HEK293 (cell line): Measurements from ENCODE around the gene CDK10.

Experiments used
- CTCF ChIA-PET: fragments of 350-600 bp; formaldehyde crosslinking; extraction: SDS; loops from one replicate; lab custom pipeline; 2021; ENCODE audit warnings: antibody characterized with exemption; lab: Yijun Ruan, JAX
- POLR2A ChIA-PET: fragments of 300-600 bp; formaldehyde crosslinking; extraction: SDS; loops from one replicate; lab custom pipeline; 2020; ENCODE audit warnings: antibody characterized with exemption, inconsistent platforms; lab: Yijun Ruan, JAX
- H3K27ac ChIP-seq: fragments of 200-500 bp; sonication (Bioruptor generic); 2 replicates; pipeline ENCODE4 v1.5.1; 2014; ENCODE audit warnings: low read depth, low read length, control low read depth, inconsistent platforms; ENCODE audit errors: extremely low read depth
- H3K36me3 ChIP-seq, 2 experiments: fragments of 200-500 bp in 1 of 2; sonication (Bioruptor generic) in 1 of 2; 1 replicate in 1 of 2; 2 replicates in 1 of 2; pipeline ENCODE4 v1.5.1; 2014 to 2017; ENCODE audit warnings: inconsistent platforms in 2 of 2, low read length in 2 of 2; ENCODE audit not compliant: control insufficient read depth in 2 of 2, insufficient read depth in 1 of 2
- H3K4me1 ChIP-seq: fragments of 200-500 bp; sonication (Bioruptor generic); 2 replicates; pipeline ENCODE4 v1.5.1; 2014; ENCODE audit warnings: mild to moderate bottlenecking, low read length, inconsistent platforms; ENCODE audit not compliant: control insufficient read depth, insufficient read depth
- H3K4me3 ChIP-seq: 2 replicates; pipeline ENCODE4 v1.5.1; 2011; ENCODE audit warnings: low read depth, mild to moderate bottlenecking, control low read depth, low read length, moderate library complexity
- H3K9me3 ChIP-seq: fragments of 200-500 bp; sonication (Bioruptor generic); 2 replicates; pipeline ENCODE4 v1.5.1; 2014; ENCODE audit warnings: low read depth, low read length, inconsistent platforms; ENCODE audit not compliant: control insufficient read depth, insufficient read depth
- KLF16 ChIP-seq: fragments of 450-650 bp; formaldehyde crosslinking; IDR thresholded peaks from 2 replicates; pipeline ENCODE4 v1.5.1; 2017; ENCODE audit warnings: missing biosample characterization, missing genetic modification characterization
- RBAK ChIP-seq: fragments of 450-650 bp; formaldehyde crosslinking; IDR thresholded peaks from 2 replicates; pipeline ENCODE4 v1.5.1; 2016; ENCODE audit warnings: missing biosample characterization, missing genetic modification characterization
- SCRT2 ChIP-seq: fragments of 450-650 bp; formaldehyde crosslinking; IDR thresholded peaks from 2 replicates; pipeline ENCODE4 v1.5.1; 2016; ENCODE audit warnings: missing biosample characterization, missing genetic modification characterization
- SP7 ChIP-seq: fragments of 450-650 bp; formaldehyde crosslinking; IDR thresholded peaks from 2 replicates; pipeline ENCODE4 v1.5.1; 2016; ENCODE audit warnings: missing biosample characterization, missing genetic modification characterization
- TCF7L2 ChIP-seq: IDR thresholded peaks from 2 replicates; pipeline ENCODE4 v1.6.1; 2011; ENCODE audit warnings: low read depth, mild to moderate bottlenecking, inconsistent platforms, low read length, moderate library complexity, borderline replicate concordance
- ZBTB21 ChIP-seq: fragments of 450-650 bp; formaldehyde crosslinking; IDR thresholded peaks from 2 replicates; pipeline ENCODE4 v1.5.1; 2017; ENCODE audit warnings: missing biosample characterization, missing genetic modification characterization
- ZNF24 ChIP-seq: fragments of 450-650 bp; formaldehyde crosslinking; IDR thresholded peaks from 2 replicates; pipeline ENCODE4 v1.5.1; 2016; ENCODE audit warnings: missing biosample characterization, missing genetic modification characterization
- ZNF311 ChIP-seq: fragments of 450-650 bp; formaldehyde crosslinking; IDR thresholded peaks from 2 replicates; pipeline ENCODE4 v1.5.1; 2017; ENCODE audit warnings: missing biosample characterization, missing genetic modification characterization, borderline replicate concordance
- ZNF366 ChIP-seq: fragments of 450-650 bp; formaldehyde crosslinking; conservative IDR thresholded peaks from 2 replicates; pipeline ENCODE4 v1.5.1; 2016; ENCODE audit warnings: missing biosample characterization, missing genetic modification characterization
- ZNF37A ChIP-seq: fragments of 450-650 bp; IDR thresholded peaks from 2 replicates; pipeline ENCODE4 v1.5.1; 2018; ENCODE audit warnings: missing biosample characterization, missing genetic modification characterization
- ZNF391 ChIP-seq: fragments of 450-650 bp; formaldehyde crosslinking; IDR thresholded peaks from 2 replicates; pipeline ENCODE4 v1.5.1; 2016; ENCODE audit warnings: low read depth, missing biosample characterization, missing genetic modification characterization, borderline replicate concordance
- ZNF473 ChIP-seq: fragments of 450-650 bp; formaldehyde crosslinking; IDR thresholded peaks from 2 replicates; pipeline ENCODE4 v1.5.1; 2017; ENCODE audit warnings: missing biosample characterization, missing genetic modification characterization
- ZNF48 ChIP-seq: fragments of 450-650 bp; formaldehyde crosslinking; IDR thresholded peaks from 2 replicates; pipeline ENCODE4 v1.5.1; 2016; ENCODE audit warnings: missing biosample characterization, missing genetic modification characterization
- ZNF510 ChIP-seq: fragments of 450-650 bp; formaldehyde crosslinking; IDR thresholded peaks from 2 replicates; pipeline ENCODE4 v1.5.1; 2018; ENCODE audit warnings: mild to moderate bottlenecking, missing genetic modification characterization, missing biosample characterization; ENCODE audit not compliant: insufficient replicate concordance
- ZNF558 ChIP-seq: fragments of 450-650 bp; formaldehyde crosslinking; IDR thresholded peaks from 2 replicates; pipeline ENCODE4 v1.5.1; 2016; ENCODE audit warnings: missing biosample characterization, missing genetic modification characterization
- ZNF560 ChIP-seq: fragments of 450-650 bp; formaldehyde crosslinking; IDR thresholded peaks from 2 replicates; pipeline ENCODE4 v1.5.1; 2017; ENCODE audit warnings: missing biosample characterization, missing genetic modification characterization, borderline replicate concordance
- ZNF561 ChIP-seq: fragments of 450-650 bp; IDR thresholded peaks from 2 replicates; pipeline ENCODE4 v1.5.1; 2018; ENCODE audit warnings: missing biosample characterization, missing genetic modification characterization, borderline replicate concordance
- ZNF664 ChIP-seq: fragments of 450-650 bp; formaldehyde crosslinking; IDR thresholded peaks from 2 replicates; pipeline ENCODE4 v1.5.1; 2016; ENCODE audit warnings: missing biosample characterization, missing genetic modification characterization
- ZNF76 ChIP-seq: fragments of 450-650 bp; formaldehyde crosslinking; IDR thresholded peaks from 2 replicates; pipeline ENCODE4; 2016; ENCODE audit warnings: low read depth, missing biosample characterization, missing genetic modification characterization, borderline replicate concordance
- ZNF777 ChIP-seq: fragments of 450-650 bp; formaldehyde crosslinking; IDR thresholded peaks from 2 replicates; pipeline ENCODE4 v1.5.1; 2017; ENCODE audit warnings: missing biosample characterization, missing genetic modification characterization, borderline replicate concordance
- TF ChIP-seq, protein P1 (sequence below): fragments of 450-650 bp; formaldehyde crosslinking; IDR thresholded peaks from 2 replicates; pipeline ENCODE4 v1.5.1; 2017; ENCODE audit warnings: missing biosample characterization, missing genetic modification characterization
- TF ChIP-seq, protein P2 (sequence below): fragments of 450-650 bp; formaldehyde crosslinking; IDR thresholded peaks from 2 replicates; pipeline ENCODE4 v1.5.1; 2017; ENCODE audit warnings: missing biosample characterization, missing genetic modification characterization
- TF ChIP-seq, protein P3 (sequence below): fragments of 450-650 bp; formaldehyde crosslinking; IDR thresholded peaks from 2 replicates; pipeline ENCODE4 v1.5.1; 2016; ENCODE audit warnings: missing biosample characterization, missing genetic modification characterization, borderline replicate concordance
- TF ChIP-seq, protein P4 (sequence below): fragments of 450-650 bp; formaldehyde crosslinking; optimal IDR thresholded peaks from 2 replicates; pipeline ENCODE3; 2016; ENCODE audit warnings: missing biosample characterization, mild to moderate bottlenecking, missing genetic modification characterization
- TF ChIP-seq, protein P5 (sequence below): fragments of 450-650 bp; formaldehyde crosslinking; IDR thresholded peaks from 2 replicates; pipeline ENCODE4 v1.5.1; 2016; ENCODE audit warnings: missing biosample characterization, missing genetic modification characterization
- TF ChIP-seq, protein P6 (sequence below): fragments of 450-650 bp; formaldehyde crosslinking; IDR thresholded peaks from 2 replicates; pipeline ENCODE4 v1.5.1; 2016; ENCODE audit warnings: missing biosample characterization, missing genetic modification characterization

The CDK10 gene

DNA sequence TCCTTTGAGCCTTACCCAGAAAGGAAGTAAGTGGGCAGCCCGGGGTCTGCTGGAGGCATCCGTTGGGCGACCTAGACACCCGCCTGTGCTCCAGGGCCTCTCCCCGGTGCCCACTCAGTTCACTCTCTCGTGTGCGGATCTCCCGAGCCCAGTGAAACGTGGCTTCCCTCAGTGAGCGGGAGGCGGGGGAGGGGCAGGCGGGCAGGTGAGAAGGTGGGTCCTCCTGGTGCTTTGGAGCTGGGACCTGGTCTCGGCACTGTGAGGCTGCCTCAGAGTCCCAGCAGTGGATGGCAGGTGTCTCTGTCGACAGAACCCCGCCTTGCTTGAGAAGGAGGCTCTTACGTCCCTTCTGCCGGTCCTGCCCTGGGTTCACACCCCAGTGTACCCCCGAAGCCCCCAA is 42.8 kb downstream of the CDK10 start:
- POLR2A ChIA-PET: no interaction called here
- CTCF ChIA-PET: interaction anchor here (1.3 kb wide), 1 partner anchor 23 kb away, joined by 7 read pairs; no protein-coding TSS in a partner anchor
- H3K36me3 ChIP-seq: peaks cover 24 to 79% of the 10 kb centered on the region in 2 experiments; a peak in 2 of 3 replicates
- H3K4me1 ChIP-seq: no peaks in the 10 kb centered on the region
- H3K9me3 ChIP-seq: no peaks in the 10 kb centered on the region
- H3K27ac ChIP-seq: no peak overlapping the region
- TF ChIP-seq ZNF560 (tag by site-specific recombination) (no peak), SCRT2 (no peak), ZNF777 (no peak), ZNF311 (no peak), ZNF561 (tag by site-specific recombination) (no peak), ZNF558 (no peak), KLF16 (tag by site-specific recombination) (no peak), RBAK (tag by site-specific recombination) (no peak), ZNF366 (tag by site-specific recombination) (no peak), SP7 (tag by site-specific recombination) (no peak), ZNF24 (no peak)
- TF ChIP-seq, protein P1, sequence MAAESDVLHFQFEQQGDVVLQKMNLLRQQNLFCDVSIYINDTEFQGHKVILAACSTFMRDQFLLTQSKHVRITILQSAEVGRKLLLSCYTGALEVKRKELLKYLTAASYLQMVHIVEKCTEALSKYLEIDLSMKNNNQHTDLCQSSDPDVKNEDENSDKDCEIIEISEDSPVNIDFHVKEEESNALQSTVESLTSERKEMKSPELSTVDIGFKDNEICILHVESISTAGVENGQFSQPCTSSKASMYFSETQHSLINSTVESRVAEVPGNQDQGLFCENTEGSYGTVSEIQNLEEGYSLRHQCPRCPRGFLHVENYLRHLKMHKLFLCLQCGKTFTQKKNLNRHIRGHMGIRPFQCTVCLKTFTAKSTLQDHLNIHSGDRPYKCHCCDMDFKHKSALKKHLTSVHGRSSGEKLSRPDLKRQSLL: no peak
- TF ChIP-seq, protein P2, sequence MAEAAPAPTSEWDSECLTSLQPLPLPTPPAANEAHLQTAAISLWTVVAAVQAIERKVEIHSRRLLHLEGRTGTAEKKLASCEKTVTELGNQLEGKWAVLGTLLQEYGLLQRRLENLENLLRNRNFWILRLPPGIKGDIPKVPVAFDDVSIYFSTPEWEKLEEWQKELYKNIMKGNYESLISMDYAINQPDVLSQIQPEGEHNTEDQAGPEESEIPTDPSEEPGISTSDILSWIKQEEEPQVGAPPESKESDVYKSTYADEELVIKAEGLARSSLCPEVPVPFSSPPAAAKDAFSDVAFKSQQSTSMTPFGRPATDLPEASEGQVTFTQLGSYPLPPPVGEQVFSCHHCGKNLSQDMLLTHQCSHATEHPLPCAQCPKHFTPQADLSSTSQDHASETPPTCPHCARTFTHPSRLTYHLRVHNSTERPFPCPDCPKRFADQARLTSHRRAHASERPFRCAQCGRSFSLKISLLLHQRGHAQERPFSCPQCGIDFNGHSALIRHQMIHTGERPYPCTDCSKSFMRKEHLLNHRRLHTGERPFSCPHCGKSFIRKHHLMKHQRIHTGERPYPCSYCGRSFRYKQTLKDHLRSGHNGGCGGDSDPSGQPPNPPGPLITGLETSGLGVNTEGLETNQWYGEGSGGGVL: no peak
- TF ChIP-seq, protein P3, sequence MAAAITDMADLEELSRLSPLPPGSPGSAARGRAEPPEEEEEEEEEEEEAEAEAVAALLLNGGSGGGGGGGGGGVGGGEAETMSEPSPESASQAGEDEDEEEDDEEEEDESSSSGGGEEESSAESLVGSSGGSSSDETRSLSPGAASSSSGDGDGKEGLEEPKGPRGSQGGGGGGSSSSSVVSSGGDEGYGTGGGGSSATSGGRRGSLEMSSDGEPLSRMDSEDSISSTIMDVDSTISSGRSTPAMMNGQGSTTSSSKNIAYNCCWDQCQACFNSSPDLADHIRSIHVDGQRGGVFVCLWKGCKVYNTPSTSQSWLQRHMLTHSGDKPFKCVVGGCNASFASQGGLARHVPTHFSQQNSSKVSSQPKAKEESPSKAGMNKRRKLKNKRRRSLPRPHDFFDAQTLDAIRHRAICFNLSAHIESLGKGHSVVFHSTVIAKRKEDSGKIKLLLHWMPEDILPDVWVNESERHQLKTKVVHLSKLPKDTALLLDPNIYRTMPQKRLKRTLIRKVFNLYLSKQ (tag by site-specific recombination): no peak
- H3K4me3 ChIP-seq: no peak overlapping the region

DNA sequence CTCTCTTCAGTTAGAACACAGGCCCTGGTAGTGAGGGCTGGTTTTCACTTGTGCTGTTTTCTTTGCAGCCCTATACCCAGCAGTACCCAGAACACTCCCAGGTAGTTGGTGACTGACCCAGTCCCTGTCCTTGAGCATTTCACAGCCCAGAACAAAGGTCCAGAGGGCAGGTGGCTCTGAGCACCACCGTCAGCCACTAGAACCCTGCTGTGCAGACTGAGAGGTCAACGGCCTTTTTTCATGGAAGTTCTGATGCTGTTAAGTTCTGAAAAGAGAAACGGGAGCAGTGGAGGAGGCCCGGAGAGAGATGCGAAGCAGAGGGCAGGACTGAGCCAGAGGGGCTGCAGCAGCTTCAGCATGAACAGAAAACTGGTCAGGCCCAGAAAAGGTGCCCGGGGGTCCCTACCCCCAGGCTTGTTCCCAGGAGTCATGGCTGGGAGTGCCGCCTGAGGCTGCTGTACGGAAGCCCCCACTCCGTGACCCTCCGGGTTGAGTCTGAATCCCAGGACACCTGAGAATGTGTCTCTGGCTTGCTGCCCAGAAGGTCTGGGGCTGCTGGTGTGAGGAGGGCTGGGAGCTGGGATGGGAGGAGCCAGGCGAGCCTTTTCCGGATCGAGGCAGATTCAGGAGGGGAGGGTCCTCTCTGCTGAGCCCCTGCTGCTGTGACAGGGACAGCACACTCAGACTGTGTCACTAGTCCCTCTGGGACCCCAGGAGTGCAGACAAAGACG is 43.5 kb downstream of the CDK10 start:
- Histone ChIP-seq H3K27ac (no peak overlapping the region), H3K36me3 (peaks cover 24 to 80% of the 10 kb centered on the region in 2 experiments; a peak in 2 of 3 replicates), H3K9me3 (no peaks in the 10 kb centered on the region), H3K4me3 (no peak overlapping the region), H3K4me1 (no peaks in the 10 kb centered on the region)
- POLR2A ChIA-PET: no interaction called here
- CTCF ChIA-PET: interaction anchor here (1.3 kb wide), 1 partner anchor 24 kb away, joined by 7 read pairs; no protein-coding TSS in a partner anchor
- no peak for TF ChIP-seq ZNF391
- no peak for TF ChIP-seq ZBTB21
- no peak for TF ChIP-seq ZNF473 (tag by site-specific recombination)
- no peak for TF ChIP-seq ZNF76 (tag by site-specific recombination)
- TF ChIP-seq, protein P4, sequence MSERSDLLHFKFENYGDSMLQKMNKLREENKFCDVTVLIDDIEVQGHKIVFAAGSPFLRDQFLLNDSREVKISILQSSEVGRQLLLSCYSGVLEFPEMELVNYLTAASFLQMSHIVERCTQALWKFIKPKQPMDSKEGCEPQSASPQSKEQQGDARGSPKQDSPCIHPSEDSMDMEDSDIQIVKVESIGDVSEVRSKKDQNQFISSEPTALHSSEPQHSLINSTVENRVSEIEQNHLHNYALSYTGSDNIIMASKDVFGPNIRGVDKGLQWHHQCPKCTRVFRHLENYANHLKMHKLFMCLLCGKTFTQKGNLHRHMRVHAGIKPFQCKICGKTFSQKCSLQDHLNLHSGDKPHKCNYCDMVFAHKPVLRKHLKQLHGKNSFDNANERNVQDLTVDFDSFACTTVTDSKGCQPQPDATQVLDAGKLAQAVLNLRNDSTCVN (tag by site-specific recombination): no peak
- no peak for TF ChIP-seq TCF7L2
- TF ChIP-seq ZNF664 (tag by site-specific recombination): no peak
- TF ChIP-seq ZNF24: no peak
- TF ChIP-seq ZNF48: no peak
- TF ChIP-seq ZNF510: no peak
- TF ChIP-seq ZNF37A (tag by site-specific recombination): no peak
- TF ChIP-seq, protein P5, sequence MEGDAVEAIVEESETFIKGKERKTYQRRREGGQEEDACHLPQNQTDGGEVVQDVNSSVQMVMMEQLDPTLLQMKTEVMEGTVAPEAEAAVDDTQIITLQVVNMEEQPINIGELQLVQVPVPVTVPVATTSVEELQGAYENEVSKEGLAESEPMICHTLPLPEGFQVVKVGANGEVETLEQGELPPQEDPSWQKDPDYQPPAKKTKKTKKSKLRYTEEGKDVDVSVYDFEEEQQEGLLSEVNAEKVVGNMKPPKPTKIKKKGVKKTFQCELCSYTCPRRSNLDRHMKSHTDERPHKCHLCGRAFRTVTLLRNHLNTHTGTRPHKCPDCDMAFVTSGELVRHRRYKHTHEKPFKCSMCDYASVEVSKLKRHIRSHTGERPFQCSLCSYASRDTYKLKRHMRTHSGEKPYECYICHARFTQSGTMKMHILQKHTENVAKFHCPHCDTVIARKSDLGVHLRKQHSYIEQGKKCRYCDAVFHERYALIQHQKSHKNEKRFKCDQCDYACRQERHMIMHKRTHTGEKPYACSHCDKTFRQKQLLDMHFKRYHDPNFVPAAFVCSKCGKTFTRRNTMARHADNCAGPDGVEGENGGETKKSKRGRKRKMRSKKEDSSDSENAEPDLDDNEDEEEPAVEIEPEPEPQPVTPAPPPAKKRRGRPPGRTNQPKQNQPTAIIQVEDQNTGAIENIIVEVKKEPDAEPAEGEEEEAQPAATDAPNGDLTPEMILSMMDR (tag by site-specific recombination): no peak
- TF ChIP-seq, protein P6, sequence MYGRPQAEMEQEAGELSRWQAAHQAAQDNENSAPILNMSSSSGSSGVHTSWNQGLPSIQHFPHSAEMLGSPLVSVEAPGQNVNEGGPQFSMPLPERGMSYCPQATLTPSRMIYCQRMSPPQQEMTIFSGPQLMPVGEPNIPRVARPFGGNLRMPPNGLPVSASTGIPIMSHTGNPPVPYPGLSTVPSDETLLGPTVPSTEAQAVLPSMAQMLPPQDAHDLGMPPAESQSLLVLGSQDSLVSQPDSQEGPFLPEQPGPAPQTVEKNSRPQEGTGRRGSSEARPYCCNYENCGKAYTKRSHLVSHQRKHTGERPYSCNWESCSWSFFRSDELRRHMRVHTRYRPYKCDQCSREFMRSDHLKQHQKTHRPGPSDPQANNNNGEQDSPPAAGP (tag by site-specific recombination): no peak
- TF ChIP-seq, all 188 proteins: peak for 0
